Measurements from ENCODE around the gene ARHGAP22. TPM values are rescaled to one million over a fixed set of nuclear protein-coding genes. Genes with fewer than 3 reads are reported as not detected.

Gene ARHGAP22
- total and polyA plus RNA-seq, 2 of the 4 experiments (the other 2 are of a cell fraction) = 28.3 to 30.2 TPM

DNA sequence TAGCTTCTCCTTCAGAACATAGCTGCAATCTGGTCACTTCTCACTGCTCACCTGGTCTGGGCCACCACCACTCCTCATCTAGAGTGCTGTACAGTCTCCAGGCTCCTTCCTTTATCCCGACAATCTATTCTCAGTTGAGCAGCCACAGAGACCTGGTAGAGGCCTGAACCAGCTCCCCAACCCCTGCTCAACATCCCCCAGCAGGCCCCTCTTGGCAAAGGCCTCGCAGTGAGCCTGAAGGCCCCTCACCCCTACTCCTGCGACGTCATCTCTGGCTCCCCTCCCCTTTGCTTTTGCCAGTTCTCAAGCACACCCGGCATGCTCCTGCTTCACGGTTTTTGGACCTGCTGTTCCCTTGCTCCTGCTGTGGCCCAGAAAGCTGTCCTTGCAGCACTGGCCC, 113.9 kb downstream of the ARHGAP22 start:
- POLR2A ChIA-PET (ENCODE audit: unreplicated experiment) = no interaction called here
- Histone ChIP-seq H3K79me1 (ENCODE audit: low read depth in 1 of 2, low read length in 2 of 2) (peaks cover 31 to 77% of the 10 kb centered on the region in 2 experiments), H2AK5ac (ENCODE audit: low read depth, low read length) (no peak overlapping the region), H2AFZ (replicated peaks; ENCODE audit: low read length, poor library complexity) (no peak overlapping the region), H3K18ac (ENCODE audit: low read depth, low read length) (no peak overlapping the region), H4K91ac (ENCODE audit: insufficient read depth, low read depth, low read length) (no peak overlapping the region), H2BK20ac (ENCODE audit: low read depth, low read length) (no peak overlapping the region), H3K27me3 (ENCODE audit: control insufficient read depth, insufficient read depth, low read length) (no peaks in the 10 kb centered on the region), H3K4me3 (ENCODE audit: insufficient read depth, low read depth, low read length) (no peak overlapping the region), H4K8ac (ENCODE audit: low read depth in 2 of 2, low read length in 2 of 2) (no peak overlapping the region), H3K9me3 (ENCODE audit: control insufficient read depth, insufficient read depth, low read length) (no peaks in the 10 kb centered on the region), H3K36me3 (ENCODE audit: control insufficient read depth, insufficient read depth, low read length) (no peaks in the 10 kb centered on the region), H4K20me1 (ENCODE audit: insufficient read depth, low read length) (peaks cover 31% of the 10 kb centered on the region; the same call in 1 of the 2 replicates), H2BK15ac (ENCODE audit: low read depth, low read length) (no peak overlapping the region; the same call in 2 of the 3 replicates), H2AK9ac (replicated peaks; ENCODE audit: low read depth, low read length, poor library complexity) (no peak overlapping the region), H2BK120ac (ENCODE audit: low read depth, low read length) (no peak overlapping the region), H3K27ac (ENCODE audit: insufficient read depth, low read length) (no peak overlapping the region), H3K56ac (ENCODE audit: extremely low read depth, insufficient read depth, low read length) (no peak overlapping the region), H3K9ac (ENCODE audit: low read depth, low read length) (no peak overlapping the region), H3K4me1 (ENCODE audit: control insufficient read depth, insufficient read depth, low read length) (peaks cover 6% of the 10 kb centered on the region; the same call in 1 of the 2 replicates), H2BK5ac (ENCODE audit: low read depth, low read length, poor library complexity, severe bottlenecking) (no peak overlapping the region), H4K5ac (ENCODE audit: low read depth, low read length) (no peak overlapping the region), H3K23ac (ENCODE audit: low read depth, low read length) (no peak overlapping the region), H3K4ac (ENCODE audit: low read depth, low read length) (no peak overlapping the region), H3K4me2 (ENCODE audit: low read depth, low read length) (no peak overlapping the region), H3K14ac (replicated peaks; ENCODE audit: low read depth, low read length) (no peak overlapping the region), H3K9me1 (ENCODE audit: insufficient read depth, low read length) (peaks cover 27% of the 10 kb centered on the region)
- no TSS peak for BruUV-seq (replicated peaks)
- 63% methylated on average over 5 of the region's 6 CpGs; no CpG with 5 or more reads in 1 of the 2 experiments for WGBS, 2 experiments (ENCODE audit: extremely low coverage in 2 of 2, insufficient read length in 1 of 2)
- CTCF ChIA-PET = no interaction called here
- dilution Hi-C loops (cut with HindIII; ENCODE audit: low sequenced_read_pairs, unreplicated experiment) = no loop called here
- TF ChIP-seq BHLHE40 (IDR thresholded peaks at IDR 0.05; ENCODE audit: low read depth, low read length) (no peak), NFE2L2 (IDR thresholded peaks at IDR 0.05; ENCODE audit: low read depth, low read length) (no peak), MAZ (IDR thresholded peaks at IDR 0.05; ENCODE audit: borderline replicate concordance, low read depth, low read length) (no peak), POLR2A (IDR thresholded peaks at IDR 0.05; ENCODE audit: low read depth, low read length) (no peak), FOS (IDR thresholded peaks at IDR 0.05; ENCODE audit: low read depth, low read length) (no peak), MAFK (IDR thresholded peaks at IDR 0.05; ENCODE audit: low read depth, low read length) (no peak), RFX5 (IDR thresholded peaks at IDR 0.05; ENCODE audit: low read depth, low read length) (no peak), RCOR1 (IDR thresholded peaks at IDR 0.05; ENCODE audit: insufficient replicate concordance, low read length) (no peak), CHD1 (IDR thresholded peaks at IDR 0.05; ENCODE audit: low read depth, low read length) (no peak), SMC3 (IDR thresholded peaks at IDR 0.05; ENCODE audit: low read depth, low read length) (no peak)
- TF ChIP-seq, protein P1, sequence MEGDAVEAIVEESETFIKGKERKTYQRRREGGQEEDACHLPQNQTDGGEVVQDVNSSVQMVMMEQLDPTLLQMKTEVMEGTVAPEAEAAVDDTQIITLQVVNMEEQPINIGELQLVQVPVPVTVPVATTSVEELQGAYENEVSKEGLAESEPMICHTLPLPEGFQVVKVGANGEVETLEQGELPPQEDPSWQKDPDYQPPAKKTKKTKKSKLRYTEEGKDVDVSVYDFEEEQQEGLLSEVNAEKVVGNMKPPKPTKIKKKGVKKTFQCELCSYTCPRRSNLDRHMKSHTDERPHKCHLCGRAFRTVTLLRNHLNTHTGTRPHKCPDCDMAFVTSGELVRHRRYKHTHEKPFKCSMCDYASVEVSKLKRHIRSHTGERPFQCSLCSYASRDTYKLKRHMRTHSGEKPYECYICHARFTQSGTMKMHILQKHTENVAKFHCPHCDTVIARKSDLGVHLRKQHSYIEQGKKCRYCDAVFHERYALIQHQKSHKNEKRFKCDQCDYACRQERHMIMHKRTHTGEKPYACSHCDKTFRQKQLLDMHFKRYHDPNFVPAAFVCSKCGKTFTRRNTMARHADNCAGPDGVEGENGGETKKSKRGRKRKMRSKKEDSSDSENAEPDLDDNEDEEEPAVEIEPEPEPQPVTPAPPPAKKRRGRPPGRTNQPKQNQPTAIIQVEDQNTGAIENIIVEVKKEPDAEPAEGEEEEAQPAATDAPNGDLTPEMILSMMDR (conservative IDR thresholded peaks at IDR 0.05; ENCODE audit: low read depth, low read length) = no peak
- TF ChIP-seq, protein P2, sequence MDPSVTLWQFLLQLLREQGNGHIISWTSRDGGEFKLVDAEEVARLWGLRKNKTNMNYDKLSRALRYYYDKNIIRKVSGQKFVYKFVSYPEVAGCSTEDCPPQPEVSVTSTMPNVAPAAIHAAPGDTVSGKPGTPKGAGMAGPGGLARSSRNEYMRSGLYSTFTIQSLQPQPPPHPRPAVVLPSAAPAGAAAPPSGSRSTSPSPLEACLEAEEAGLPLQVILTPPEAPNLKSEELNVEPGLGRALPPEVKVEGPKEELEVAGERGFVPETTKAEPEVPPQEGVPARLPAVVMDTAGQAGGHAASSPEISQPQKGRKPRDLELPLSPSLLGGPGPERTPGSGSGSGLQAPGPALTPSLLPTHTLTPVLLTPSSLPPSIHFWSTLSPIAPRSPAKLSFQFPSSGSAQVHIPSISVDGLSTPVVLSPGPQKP (IDR thresholded peaks at IDR 0.05; ENCODE audit: borderline replicate concordance, low read depth, low read length) = no peak
- intact Hi-C loops (cut with micrococcal nuclease) = no loop called here
- DNase-seq (no peak), ATAC-seq (ENCODE audit: low read depth) (no peak)
- in situ Hi-C loops (cut with MboI; ENCODE audit: low sequenced_read_pairs) = no loop called here

Data from IMR-90 (cell line).